Motor neuron (in vitro differentiated cells): ENCODE results near the gene SDC1. TPM values are rescaled to one million over a fixed set of nuclear protein-coding genes. Genes with fewer than 3 reads are reported as not detected.

Source experiments
- ATAC-seq, 8 experiments: fragments of 200-7000 bp; cut with Tn5 transposase; replicated peaks in 6 of 8; 2 replicates each; pipeline ENCODE4 v1.8.0; 2021; ENCODE audit warnings: mild to moderate bottlenecking in 8 of 8, moderate library complexity in 8 of 8
- H3K27ac ChIP-seq, 2 donors: fragments of 250-450 bp; sonication (Bioruptor Pico); 2 replicates each; pipeline ENCODE4 v1.9.0; 2021; ENCODE audit warnings: antibody characterized with exemption in 2 of 2, mild to moderate bottlenecking in 2 of 2, moderate library complexity in 1 of 2
- H3K4me1 ChIP-seq, 2 donors: fragments of 250-450 bp; sonication (Bioruptor Pico); replicated peaks in 1 of 2; 2 replicates each; pipeline ENCODE4 v1.6.1; 2021; ENCODE audit warnings: antibody characterized with exemption in 2 of 2, mild to moderate bottlenecking in 2 of 2, moderate library complexity in 1 of 2
- H3K4me3 ChIP-seq, 5 donors: fragments of 250-450 bp; sonication (Bioruptor Pico); 2 replicates each; pipeline ENCODE4 v1.9.0; 2021; ENCODE audit warnings: antibody characterized with exemption in 5 of 5, mild to moderate bottlenecking in 5 of 5, moderate library complexity in 4 of 5
- WGBS, 10 experiments: fragments of 450-650 bp; shearing (Covaris generic); methylation state at CpG; one replicate each; pipeline ENCODE4 v1.0.0; 2022; 5-methylcytosine and 5-hydroxymethylcytosine counted together
- in situ Hi-C, 9 experiments: fragments of 400-800 bp; cut with MboI; loops; one replicate each; pipeline ENCODE4 v1.15.0; 2021; ENCODE audit warnings: low sequenced_read_pairs in 9 of 9, low pct_unique_long_range_greater_than_20kb in 2 of 9; ENCODE audit not compliant: unreplicated experiment in 9 of 9
- total RNA-seq, 8 experiments: library from RNA; unstranded; fragments of 300-600 nt; gene quantifications; 2 replicates each; pipeline versions ENCODE4 v1.2.3 to v1.2.4, GENCODE V29; 2022

Gene SDC1
- total RNA-seq, 8 experiments from 2014 or later: 1.7 to 26.2 (median 8.1) TPM

- in situ Hi-C loops: no loop called here
- Histone ChIP-seq H3K27ac (no peak overlapping the region), H3K4me3 (no peak overlapping the region), H3K4me1 (peaks cover 28 to 33% of the 10 kb centered on the region in 2 donors)
- WGBS, 10 experiments: 0 to 92% (median 85%) methylated on average over 1 to 5 of the region's 14 CpGs; no CpG with 5 or more reads in 2 of the 10 experiments
- no peak for ATAC-seq
These were observed 51.2 kb downstream of the SDC1 start for GRCh38 chr2:20173496-20174402.

GRCh38 chr2:20173064-20173463 is 51.9 kb downstream of the SDC1 start:
- WGBS, 10 experiments: 67 to 100% (median 97%) methylated on average over 1 to 5 of the region's 5 CpGs; no CpG with 5 or more reads in 3 of the 10 experiments

DNA sequence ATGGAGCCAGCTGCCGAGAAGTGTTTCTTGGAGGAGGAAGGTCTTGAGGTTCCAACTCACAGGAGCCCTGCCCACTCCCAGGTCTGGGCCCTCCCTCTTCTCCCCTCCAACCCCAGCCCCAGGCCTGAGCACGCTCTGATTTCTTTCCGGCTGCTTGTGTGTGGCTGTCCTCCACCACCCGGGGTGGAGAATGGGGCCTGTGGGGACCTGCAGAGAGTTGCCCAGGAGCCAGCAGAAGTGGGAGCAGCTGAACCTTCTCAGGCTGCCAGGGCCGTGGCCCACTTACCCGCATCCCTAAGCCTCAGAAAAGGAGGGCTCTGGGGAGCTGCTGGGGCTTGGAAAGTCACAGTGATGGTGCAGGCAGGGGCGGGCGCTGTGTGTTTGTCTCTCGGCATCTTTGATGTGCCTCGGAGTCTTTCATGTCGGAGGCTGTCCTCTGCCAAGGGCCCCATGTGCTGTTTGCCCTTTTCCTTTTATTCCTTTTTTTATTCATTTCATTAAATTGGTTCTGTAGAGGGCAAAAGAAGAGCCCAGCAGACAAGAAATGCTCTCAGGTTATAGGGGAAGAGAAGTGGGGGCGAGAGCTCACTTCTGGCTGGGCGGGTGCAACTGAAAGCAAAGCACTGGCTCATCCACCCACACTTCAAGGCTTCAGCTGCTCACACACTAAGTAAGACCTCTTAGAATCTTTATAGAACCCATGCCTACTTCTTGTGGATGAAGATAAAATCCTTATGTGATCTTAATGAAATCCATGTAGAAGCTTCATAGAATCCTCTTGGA is 52.5 kb downstream of the SDC1 start:
- WGBS, 10 experiments: 75 to 93% (median 86%) methylated on average over 2 to 8 of the region's 13 CpGs; no CpG with 5 or more reads in 6 of the 10 experiments
- in situ Hi-C loops: no loop called here
- ATAC-seq: peak in 1 of 8 experiments; percentile 29
- H3K4me1 ChIP-seq: peaks cover 28 to 33% of the 10 kb centered on the region in 2 donors
- H3K4me3 ChIP-seq: no peak overlapping the region
- no peak overlapping the region for H3K27ac ChIP-seq

More at GRCh38 chr2:20173064-20173463, 51.9 kb downstream of the SDC1 start:
- no peak for ATAC-seq
- Histone ChIP-seq H3K4me3 (no peak overlapping the region), H3K27ac (no peak overlapping the region), H3K4me1 (peaks cover 28 to 33% of the 10 kb centered on the region in 2 donors)
- in situ Hi-C loops: no loop called here

- H3K4me3 ChIP-seq: no peak overlapping the region
- H3K27ac ChIP-seq: no peak overlapping the region
- H3K4me1 ChIP-seq: peaks cover 34 to 40% of the 10 kb centered on the region in 2 donors
- ATAC-seq: no peak
- 63 to 79% methylated on average over 2 of the region's 3 CpGs; no CpG with 5 or more reads in 8 of the 10 experiments for WGBS, 10 experiments
- in situ Hi-C loops: no loop called here
These were observed 53.4 kb downstream of the SDC1 start for GRCh38 chr2:20171445-20171977.

DNA sequence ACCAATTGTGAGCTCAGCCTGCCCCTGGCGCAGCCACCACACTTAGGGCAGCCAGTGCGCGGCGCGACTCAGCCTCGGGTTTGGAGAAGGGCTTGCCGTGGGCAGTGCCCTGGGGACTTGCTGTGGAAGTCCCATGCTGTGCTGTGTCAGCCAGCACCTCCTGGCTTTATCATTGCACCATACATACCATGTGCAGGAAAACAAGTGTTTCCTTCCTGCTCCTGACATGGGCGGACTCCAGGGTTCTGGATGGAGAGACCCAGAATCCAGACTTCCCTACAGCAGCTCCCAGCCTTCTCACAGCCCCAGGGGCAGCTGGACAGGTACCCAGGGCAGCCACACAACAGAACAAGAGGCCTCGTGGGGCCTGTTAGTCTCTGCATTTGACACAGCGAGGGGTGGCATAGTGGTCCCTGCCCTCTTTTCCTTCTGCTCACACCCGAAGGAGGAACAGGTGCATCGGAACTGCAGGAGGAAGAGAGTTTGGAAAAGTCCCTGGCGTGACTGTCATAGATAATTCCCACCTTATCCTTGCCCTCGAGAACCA is 54.2 kb downstream of the SDC1 start:
- ATAC-seq: peak in 2 of 8 experiments; percentile 11 to 23
- in situ Hi-C loops: no loop called here
- H3K4me1 ChIP-seq: peaks cover 40 to 46% of the 10 kb centered on the region in 2 donors
- WGBS, 10 experiments: 88 to 95% (median 91%) methylated on average over 2 to 10 of the region's 14 CpGs; no CpG with 5 or more reads in 4 of the 10 experiments
- no peak overlapping the region for H3K4me3 ChIP-seq
- H3K27ac ChIP-seq: peak overlapping the region in 1 of 2 donors; percentile 68

DNA sequence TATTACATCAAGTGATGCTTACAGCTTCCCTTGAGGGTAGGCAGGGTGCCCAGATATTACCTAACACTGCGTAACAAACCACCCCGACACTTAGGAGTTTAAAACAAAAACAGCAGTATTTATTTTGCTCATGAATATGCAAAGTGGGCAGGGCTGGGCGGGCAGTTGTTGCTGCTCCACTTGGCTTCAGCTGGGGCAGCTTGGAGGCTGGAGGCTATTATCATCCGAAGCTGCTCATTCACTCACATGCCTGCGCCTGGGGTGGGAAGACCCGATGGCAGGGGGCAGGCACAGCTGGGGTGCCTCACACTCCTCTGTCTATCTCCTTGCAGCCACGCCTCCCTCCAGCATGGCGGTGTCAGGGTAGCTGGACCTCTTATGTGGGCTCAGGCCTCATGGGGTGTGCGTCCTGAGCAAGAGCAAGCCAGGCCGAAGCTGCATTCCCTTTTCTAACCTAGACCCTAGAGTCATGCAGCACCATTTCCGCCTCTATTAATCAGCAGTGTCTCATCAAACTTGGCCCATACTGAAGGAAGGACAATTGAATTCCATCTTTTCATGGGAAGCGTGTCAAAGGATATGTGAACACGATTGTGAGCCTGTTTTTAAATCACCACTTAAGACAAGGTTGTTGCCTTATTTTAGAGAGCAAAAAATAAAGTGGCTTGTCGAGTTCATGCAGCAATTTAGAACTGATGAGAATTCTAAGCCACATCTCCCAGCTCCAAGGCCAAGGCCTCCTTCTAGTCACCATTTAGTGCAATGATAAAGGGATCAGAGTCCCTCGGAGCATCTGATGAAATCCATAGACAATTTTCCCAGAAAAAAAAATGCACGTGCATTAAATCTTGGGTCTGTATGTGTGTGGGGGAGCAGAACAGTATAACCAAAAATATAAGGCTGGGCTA is 54.9 kb downstream of the SDC1 start:
- in situ Hi-C loops: no loop called here
- Histone ChIP-seq H3K4me1 (peaks cover 40 to 46% of the 10 kb centered on the region in 2 donors), H3K4me3 (no peak overlapping the region), H3K27ac (peak overlapping the region; percentile 63 to 68)
- peak; percentile 11 to 82 (median 64) for ATAC-seq
- WGBS, 10 experiments: 54 to 100% (median 73%) methylated on average over 2 to 10 of the region's 16 CpGs; no CpG with 5 or more reads in 2 of the 10 experiments

DNA sequence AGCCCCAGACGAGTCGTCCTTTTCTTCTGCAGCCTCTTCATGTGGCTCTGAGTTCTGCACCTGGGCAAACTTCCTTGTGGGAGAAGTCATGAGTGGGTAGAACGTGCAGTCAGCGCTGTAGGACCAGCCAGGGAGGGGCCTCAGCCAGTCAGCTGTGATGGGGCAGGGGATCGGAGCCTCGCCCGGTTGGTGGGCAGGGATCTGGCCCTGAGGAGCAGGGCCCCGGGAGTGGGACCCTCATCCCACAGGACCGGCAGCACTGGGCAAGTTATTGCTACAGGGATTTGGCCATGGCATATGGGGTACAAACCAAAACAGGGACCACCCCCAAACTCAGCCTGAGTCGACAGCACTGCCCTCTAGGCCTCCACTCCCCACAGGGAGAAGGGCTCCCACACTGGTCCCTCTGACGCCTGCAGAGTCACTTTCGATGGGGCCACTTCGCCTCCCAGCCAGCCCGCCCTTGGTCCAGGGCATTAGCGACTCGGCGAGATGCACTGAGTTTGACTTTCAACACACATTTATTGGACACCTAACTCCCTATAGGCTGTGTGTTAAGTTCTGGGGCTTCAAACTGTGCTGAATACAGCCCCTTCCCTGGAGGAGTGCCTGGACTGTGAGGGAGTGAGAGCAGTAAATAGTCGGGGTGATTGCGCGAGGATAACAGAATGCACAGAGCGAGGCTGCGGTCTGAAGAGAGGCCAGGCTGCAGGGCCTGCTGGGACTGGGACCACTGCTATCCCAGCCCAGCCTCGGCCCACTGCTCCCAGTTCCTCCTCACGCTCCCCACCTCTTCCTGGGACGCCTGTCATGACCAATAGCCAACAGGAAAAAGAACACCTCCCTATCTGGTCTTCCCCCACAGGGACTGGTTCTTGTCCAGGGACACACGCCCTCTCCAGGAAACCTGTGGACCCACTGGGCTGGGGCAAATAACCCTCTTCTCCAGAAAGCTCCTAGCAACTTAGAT is 55.9 kb downstream of the SDC1 start:
- Histone ChIP-seq H3K4me3 (no peak overlapping the region), H3K4me1 (peaks cover 44 to 46% of the 10 kb centered on the region in 2 donors), H3K27ac (no peak overlapping the region)
- 80 to 100% (median 89%) methylated on average over 2 to 9 of the region's 26 CpGs; no CpG with 5 or more reads in 4 of the 10 experiments for WGBS, 10 experiments
- in situ Hi-C loops: no loop called here
- ATAC-seq: no peak

DNA sequence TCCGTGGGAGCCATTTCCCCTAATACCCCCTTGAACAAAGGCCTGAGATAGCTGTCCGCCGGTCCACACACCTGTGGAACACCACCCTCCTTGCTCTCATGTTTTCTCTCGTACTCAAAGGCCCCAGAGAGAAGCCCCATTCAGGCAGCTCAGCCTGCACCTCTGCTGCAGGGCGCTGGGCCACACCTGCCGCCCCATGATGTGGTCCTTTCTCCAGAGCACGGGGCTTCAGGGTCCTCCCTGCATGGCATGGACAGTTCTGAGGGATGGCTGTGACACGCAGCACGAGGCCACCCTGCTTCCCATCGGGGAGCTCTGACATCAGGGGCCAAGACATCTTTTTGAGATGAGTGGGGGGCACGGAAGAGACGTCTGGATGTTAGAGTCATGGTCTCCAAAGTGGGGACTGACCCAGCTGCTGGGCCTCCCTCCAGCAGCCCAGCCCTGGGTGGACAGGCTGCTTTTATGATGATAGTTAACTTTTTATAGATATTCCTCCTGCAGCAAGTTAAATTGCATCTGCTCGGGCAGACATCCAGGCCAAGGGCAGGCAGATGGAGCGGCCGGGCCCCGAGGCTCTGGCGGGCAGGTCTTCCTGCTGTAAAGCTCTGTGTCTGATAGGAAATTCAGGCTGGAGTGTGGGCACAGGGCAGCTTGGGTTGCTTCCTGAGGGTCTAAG is 56.7 kb downstream of the SDC1 start:
- in situ Hi-C loops: no loop called here
- Histone ChIP-seq H3K4me1 (peaks cover 44 to 46% of the 10 kb centered on the region in 2 donors), H3K27ac (no peak overlapping the region), H3K4me3 (no peak overlapping the region)
- 31 to 96% (median 82%) methylated on average over 2 to 7 of the region's 17 CpGs; no CpG with 5 or more reads in 5 of the 10 experiments for WGBS, 10 experiments
- peak in 1 of 8 experiments; percentile 40 for ATAC-seq

DNA sequence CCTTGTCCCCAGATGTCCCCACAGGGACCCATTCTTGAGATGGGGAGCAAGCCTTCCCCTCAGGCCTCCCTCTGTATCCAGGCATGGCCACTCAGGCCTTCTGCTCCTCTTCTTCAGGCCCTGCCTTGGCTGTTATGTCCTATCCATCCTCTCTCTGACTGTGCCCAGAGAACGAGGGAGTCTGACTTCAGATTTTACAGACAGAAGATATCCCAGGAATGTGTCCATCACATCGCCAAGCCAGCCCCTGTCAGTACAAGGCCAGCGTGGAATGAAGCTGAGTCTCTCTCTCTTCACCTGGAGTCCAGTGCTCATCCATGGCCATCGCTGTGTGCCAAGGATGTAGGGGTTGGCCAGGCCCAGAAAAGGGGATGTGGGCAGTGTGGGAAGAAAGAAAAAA is 57.6 kb downstream of the SDC1 start:
- H3K4me3 ChIP-seq: no peak overlapping the region
- H3K4me1 ChIP-seq: peaks cover 40 to 43% of the 10 kb centered on the region in 2 donors
- peak overlapping the region in 1 of 2 donors; percentile 48 for H3K27ac ChIP-seq
- in situ Hi-C loops: no loop called here
- no peak for ATAC-seq
- WGBS, 10 experiments: 71 to 100% (median 92%) methylated on average over 1 to 2 of the region's 4 CpGs; no CpG with 5 or more reads in 5 of the 10 experiments

- no peak overlapping the region for H3K4me3 ChIP-seq
- peaks cover 30 to 34% of the 10 kb centered on the region in 2 donors for H3K4me1 ChIP-seq
- ATAC-seq: peak in 5 of 8 experiments; percentile 27 to 48 (median 37)
- WGBS, 10 experiments: 50 to 100% (median 91%) methylated on average over 2 to 7 of the region's 9 CpGs; no CpG with 5 or more reads in 4 of the 10 experiments
- in situ Hi-C loops: no loop called here
- H3K27ac ChIP-seq: peak overlapping the region; percentile 6 to 7
These were observed 59.0 kb downstream of the SDC1 start for GRCh38 chr2:20165677-20166509.
